Endothelial cell of umbilical vein (primary cell): ENCODE data around the gene KLHL18. TPM values are rescaled to one million over a fixed set of nuclear protein-coding genes. Genes with fewer than 3 reads are reported as not detected.

ENCODE experiments used
- BruUV-seq: library from RNA; stranded (reverse); fragments of 400-500 nt; replicated peaks from 2 replicates; lab custom pipeline; 2021; lab: Mats Ljungman, UMichigan
- CTCF ChIA-PET: fragments of 300-600, 350-600 bp; sonication (Branson Sonifier 250); formaldehyde crosslinking; loops from one replicate; lab custom pipeline; 2021; ENCODE audit warnings: antibody characterized with exemption, inconsistent platforms; lab: Charles Lee
- POLR2A ChIA-PET: fragments of 300-600, 350-600 bp; sonication (Branson Sonifier 250); formaldehyde crosslinking; loops from one replicate; lab custom pipeline; 2021; ENCODE audit warnings: antibody characterized with exemption, inconsistent platforms; lab: Charles Lee
- DNase-seq: peaks from one replicate; pipeline ENCODE4 v3.0.0-alpha.2; 2011; ENCODE audit warnings: low read depth, low spot score
- FAIRE-seq: peaks from 2 replicates; lab custom pipeline; 2011; peaks lifted over from hg19 to GRCh38; lab: Jason Lieb, UNC
- H2AFZ ChIP-seq: 2 replicates; pipeline ENCODE4 v1.6.0; 2012; ENCODE audit warnings: low read depth, low read length, control low read depth, inconsistent platforms
- H3K27ac ChIP-seq: 2 replicates; pipeline ENCODE4 v1.5.1; 2011; ENCODE audit warnings: low read depth, mild to moderate bottlenecking, control low read depth, low read length, moderate library complexity; ENCODE audit not compliant: insufficient read depth
- H3K27me3 ChIP-seq, 2 experiments: 2 replicates each; pipeline versions ENCODE4 v1.6.0 to v1.6.1; 2011; ENCODE audit warnings: low read length in 2 of 2, mixed read lengths in 1 of 2; ENCODE audit not compliant: control insufficient read depth in 2 of 2, insufficient read depth in 2 of 2
- H3K36me3 ChIP-seq, 2 experiments: 2 replicates in 1 of 2; 3 replicates in 1 of 2; pipeline ENCODE4 v1.5.1; 2011; ENCODE audit warnings: low read length in 2 of 2, mild to moderate bottlenecking in 1 of 2, moderate library complexity in 1 of 2; ENCODE audit not compliant: control insufficient read depth in 2 of 2, insufficient read depth in 2 of 2; ENCODE audit errors: extremely low read depth in 1 of 2
- H3K4me1 ChIP-seq: 3 replicates; pipeline ENCODE4 v1.5.1; 2011; ENCODE audit warnings: mild to moderate bottlenecking, low read length; ENCODE audit not compliant: control insufficient read depth, insufficient read depth; ENCODE audit errors: extremely low read depth
- H3K4me2 ChIP-seq: 2 replicates; pipeline ENCODE4 v1.6.1; 2011; ENCODE audit warnings: low read length, control low read depth, mixed read lengths; ENCODE audit not compliant: insufficient read depth
- H3K4me3 ChIP-seq, 3 experiments: fragments of 200-600 bp in 1 of 3; sonication (generic), shearing (Covaris generic) in 1 of 3; replicated peaks in 1 of 3; 2 replicates each; pipeline ENCODE4 v1.5.1; 2011 to 2016; ENCODE audit warnings: control low read depth in 3 of 3, low read length in 3 of 3, mild to moderate bottlenecking in 2 of 3, inconsistent platforms in 1 of 3, low read depth in 1 of 3, moderate library complexity in 1 of 3; ENCODE audit not compliant: insufficient read depth in 1 of 3
- H3K79me2 ChIP-seq: 2 replicates; pipeline ENCODE4 v1.6.0; 2012; ENCODE audit warnings: low read length, inconsistent platforms; ENCODE audit not compliant: control insufficient read depth, insufficient read depth
- H3K9ac ChIP-seq: replicated peaks from 2 replicates; pipeline ENCODE3; 2011; ENCODE audit warnings: low read length, control low read depth; ENCODE audit not compliant: insufficient read depth; ENCODE audit errors: extremely low read depth
- H3K9me1 ChIP-seq: replicated peaks from 3 replicates; pipeline ENCODE4 v1.6.0; 2011; ENCODE audit warnings: mild to moderate bottlenecking, low read length; ENCODE audit not compliant: control insufficient read depth, insufficient read depth; ENCODE audit errors: extremely low read depth
- H3K9me3 ChIP-seq: replicated peaks from 2 replicates; pipeline ENCODE4 v1.5.1; 2012; ENCODE audit warnings: low read length, inconsistent platforms; ENCODE audit not compliant: control insufficient read depth, insufficient read depth
- H4K20me1 ChIP-seq: replicated peaks from 2 replicates; pipeline ENCODE3; 2011; ENCODE audit warnings: mild to moderate bottlenecking, low read length; ENCODE audit not compliant: control insufficient read depth, insufficient read depth; ENCODE audit errors: extremely low read depth
- EZH2 ChIP-seq: IDR thresholded peaks from 2 replicates; pipeline ENCODE4 v1.6.1; 2012; ENCODE audit warnings: borderline replicate concordance, low read depth, mild to moderate bottlenecking, moderate library complexity, low read length, inconsistent platforms; ENCODE audit not compliant: severe bottlenecking
- FOS ChIP-seq: IDR thresholded peaks from 2 replicates; pipeline ENCODE4 v1.6.1; 2011; ENCODE audit warnings: mild to moderate bottlenecking, low read length, moderate library complexity, borderline replicate concordance; ENCODE audit not compliant: insufficient read depth
- GATA2 ChIP-seq: IDR thresholded peaks from 2 replicates; pipeline ENCODE4 v1.7.0; 2011; ENCODE audit warnings: low read depth, mild to moderate bottlenecking, moderate library complexity, mixed read lengths, low read length; ENCODE audit not compliant: insufficient read length, insufficient read depth
- JUN ChIP-seq: IDR thresholded peaks from 2 replicates; pipeline ENCODE4 v1.6.1; 2011; ENCODE audit warnings: borderline replicate concordance, low read depth; ENCODE audit not compliant: insufficient read length, insufficient read depth
- MAX ChIP-seq: IDR thresholded peaks from 2 replicates; pipeline ENCODE4 v1.6.1; 2011; ENCODE audit not compliant: insufficient read depth, insufficient read length
- MYC ChIP-seq: IDR thresholded peaks from one replicate; pipeline ENCODE4 v1.6.1; 2011; ENCODE audit warnings: mild to moderate bottlenecking, low read depth, low read length
- POLR2A ChIP-seq: IDR thresholded peaks from 2 replicates; pipeline ENCODE4 v1.6.1; 2012; ENCODE audit warnings: low read depth, mild to moderate bottlenecking, control low read depth, low read length
- POLR2AphosphoS5 ChIP-seq: IDR thresholded peaks from 2 replicates; pipeline ENCODE4 v1.6.1; 2012; ENCODE audit warnings: low read depth, mild to moderate bottlenecking, control low read depth, low read length, moderate library complexity; ENCODE audit not compliant: insufficient read depth
- dilution Hi-C: fragments of 300-500 bp; cut with MboI; formaldehyde crosslinking; loops from one replicate; pipeline ENCODE4 v1.15.0; 2019; ENCODE audit warnings: low sequenced_read_pairs; ENCODE audit not compliant: extremely low pct_ligation_motif_present
- intact Hi-C: fragments of 100-400 bp; cut with micrococcal nuclease; formaldehyde crosslinking; loops from one replicate; pipeline ENCODE4 v1.10.0; 2022
- polyA plus RNA-seq, 4 experiments: library from polyadenylated mRNA; depleted of rRNA in 3 of 4; stranded (reverse) in 3 of 4; unstranded in 1 of 4; fragments of >200 nt; gene quantifications; 2 replicates each; pipeline versions ENCODE4 v1.2.1 to v1.2.3, GENCODE V29; 2011 to 2012; ENCODE audit warnings: missing spikeins in 1 of 4
- total RNA-seq: library from RNA; stranded (reverse); gene quantifications from 2 replicates; pipeline ENCODE4 v1.2.3, GENCODE V29; 2021
- TF ChIP-seq, protein P1 (sequence below), 2 donors: IDR thresholded peaks; 1 replicate in 1 of 2; 2 replicates in 1 of 2; pipeline ENCODE4 v1.5.1; 2011; ENCODE audit warnings: low read length in 2 of 2, mild to moderate bottlenecking in 2 of 2, moderate library complexity in 2 of 2, control low read depth in 1 of 2, inconsistent platforms in 1 of 2, low read depth in 1 of 2; ENCODE audit not compliant: insufficient read depth in 1 of 2; ENCODE audit errors: extremely low read depth in 1 of 2

KLHL18 gene
- total and polyA plus RNA-seq, 2 donors (not counting 3 experiments of a cell fraction or from before 2014, with no cell fraction given) = 43.4 to 58.1 TPM

DNA sequence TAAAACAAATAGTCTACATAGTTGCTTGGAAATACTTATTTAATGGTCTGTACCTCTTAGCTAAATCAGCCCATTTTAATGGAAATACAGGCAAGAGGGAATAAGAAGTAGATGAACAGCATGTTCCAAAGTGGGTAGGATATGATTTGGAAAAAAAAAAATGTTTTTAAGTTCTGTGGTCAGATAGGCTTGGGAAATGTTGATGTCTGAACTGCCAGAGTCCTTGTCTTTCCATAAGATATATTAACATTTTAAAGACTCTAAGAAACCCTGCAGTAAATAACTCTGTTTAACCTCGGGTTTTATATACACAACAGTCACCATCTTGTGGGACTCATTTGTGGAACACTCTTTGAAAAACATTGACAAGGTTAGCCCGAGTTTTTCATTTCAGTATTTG, 58.1 kb downstream of the KLHL18 start:
- H3K79me2 ChIP-seq = no peaks in the 10 kb centered on the region
- H3K9me1 ChIP-seq = no peaks in the 10 kb centered on the region
- POLR2A ChIA-PET = no interaction called here
- TF ChIP-seq EZH2 (no peak), FOS (no peak), MAX (no peak), POLR2A (no peak), MYC (no peak), POLR2AphosphoS5 (no peak), GATA2 (no peak), JUN (no peak)
- TF ChIP-seq, protein P1, sequence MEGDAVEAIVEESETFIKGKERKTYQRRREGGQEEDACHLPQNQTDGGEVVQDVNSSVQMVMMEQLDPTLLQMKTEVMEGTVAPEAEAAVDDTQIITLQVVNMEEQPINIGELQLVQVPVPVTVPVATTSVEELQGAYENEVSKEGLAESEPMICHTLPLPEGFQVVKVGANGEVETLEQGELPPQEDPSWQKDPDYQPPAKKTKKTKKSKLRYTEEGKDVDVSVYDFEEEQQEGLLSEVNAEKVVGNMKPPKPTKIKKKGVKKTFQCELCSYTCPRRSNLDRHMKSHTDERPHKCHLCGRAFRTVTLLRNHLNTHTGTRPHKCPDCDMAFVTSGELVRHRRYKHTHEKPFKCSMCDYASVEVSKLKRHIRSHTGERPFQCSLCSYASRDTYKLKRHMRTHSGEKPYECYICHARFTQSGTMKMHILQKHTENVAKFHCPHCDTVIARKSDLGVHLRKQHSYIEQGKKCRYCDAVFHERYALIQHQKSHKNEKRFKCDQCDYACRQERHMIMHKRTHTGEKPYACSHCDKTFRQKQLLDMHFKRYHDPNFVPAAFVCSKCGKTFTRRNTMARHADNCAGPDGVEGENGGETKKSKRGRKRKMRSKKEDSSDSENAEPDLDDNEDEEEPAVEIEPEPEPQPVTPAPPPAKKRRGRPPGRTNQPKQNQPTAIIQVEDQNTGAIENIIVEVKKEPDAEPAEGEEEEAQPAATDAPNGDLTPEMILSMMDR (IDR thresholded peaks at IDR 0.05; ENCODE audit: extremely low read depth in 1 of 2, insufficient read depth in 1 of 2, low read depth in 1 of 2, low read length in 2 of 2) = no peak
- peaks cover 8 to 32% of the 10 kb centered on the region in 2 experiments for H3K36me3 ChIP-seq
- dilution Hi-C loops (no loop called here), intact Hi-C loops (no loop called here)
- no TSS peak for BruUV-seq
- H3K4me1 ChIP-seq = no peaks in the 10 kb centered on the region
- CTCF ChIA-PET = interaction anchor here (0.8 kb wide), 1 partner anchor 17 kb away, joined by 3 read pairs; no protein-coding TSS in a partner anchor
- no peak for FAIRE-seq
- no peak overlapping the region for H3K9ac ChIP-seq
- no peak for DNase-seq
- no peaks in the 10 kb centered on the region for H3K9me3 ChIP-seq
- no peak overlapping the region for H3K4me3 ChIP-seq
- H3K4me2 ChIP-seq = no peak overlapping the region
- H3K27me3 ChIP-seq = no peaks in the 10 kb centered on the region
- H2AFZ ChIP-seq = no peak overlapping the region
- H3K27ac ChIP-seq = no peak overlapping the region
- no peaks in the 10 kb centered on the region for H4K20me1 ChIP-seq
